HTERT RPE-1 (cell line): ENCODE measurements around the gene INTS4.
"Not testable (repeated sequence)": the region's sequence is repeated elsewhere in the genome, so short reads cannot be mapped to it uniquely, and the experiment has no call there.

ENCODE experiments used
- in situ Hi-C: fragments of 300-500 bp; cut with MboI; formaldehyde crosslinking; loops from 4 replicates; pipeline ENCODE4 v1.14.3; 2020; ENCODE audit warnings: low sequenced_read_pairs

INTS4 gene, protein sequence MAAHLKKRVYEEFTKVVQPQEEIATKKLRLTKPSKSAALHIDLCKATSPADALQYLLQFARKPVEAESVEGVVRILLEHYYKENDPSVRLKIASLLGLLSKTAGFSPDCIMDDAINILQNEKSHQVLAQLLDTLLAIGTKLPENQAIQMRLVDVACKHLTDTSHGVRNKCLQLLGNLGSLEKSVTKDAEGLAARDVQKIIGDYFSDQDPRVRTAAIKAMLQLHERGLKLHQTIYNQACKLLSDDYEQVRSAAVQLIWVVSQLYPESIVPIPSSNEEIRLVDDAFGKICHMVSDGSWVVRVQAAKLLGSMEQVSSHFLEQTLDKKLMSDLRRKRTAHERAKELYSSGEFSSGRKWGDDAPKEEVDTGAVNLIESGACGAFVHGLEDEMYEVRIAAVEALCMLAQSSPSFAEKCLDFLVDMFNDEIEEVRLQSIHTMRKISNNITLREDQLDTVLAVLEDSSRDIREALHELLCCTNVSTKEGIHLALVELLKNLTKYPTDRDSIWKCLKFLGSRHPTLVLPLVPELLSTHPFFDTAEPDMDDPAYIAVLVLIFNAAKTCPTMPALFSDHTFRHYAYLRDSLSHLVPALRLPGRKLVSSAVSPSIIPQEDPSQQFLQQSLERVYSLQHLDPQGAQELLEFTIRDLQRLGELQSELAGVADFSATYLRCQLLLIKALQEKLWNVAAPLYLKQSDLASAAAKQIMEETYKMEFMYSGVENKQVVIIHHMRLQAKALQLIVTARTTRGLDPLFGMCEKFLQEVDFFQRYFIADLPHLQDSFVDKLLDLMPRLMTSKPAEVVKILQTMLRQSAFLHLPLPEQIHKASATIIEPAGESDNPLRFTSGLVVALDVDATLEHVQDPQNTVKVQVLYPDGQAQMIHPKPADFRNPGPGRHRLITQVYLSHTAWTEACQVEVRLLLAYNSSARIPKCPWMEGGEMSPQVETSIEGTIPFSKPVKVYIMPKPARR

DNA sequence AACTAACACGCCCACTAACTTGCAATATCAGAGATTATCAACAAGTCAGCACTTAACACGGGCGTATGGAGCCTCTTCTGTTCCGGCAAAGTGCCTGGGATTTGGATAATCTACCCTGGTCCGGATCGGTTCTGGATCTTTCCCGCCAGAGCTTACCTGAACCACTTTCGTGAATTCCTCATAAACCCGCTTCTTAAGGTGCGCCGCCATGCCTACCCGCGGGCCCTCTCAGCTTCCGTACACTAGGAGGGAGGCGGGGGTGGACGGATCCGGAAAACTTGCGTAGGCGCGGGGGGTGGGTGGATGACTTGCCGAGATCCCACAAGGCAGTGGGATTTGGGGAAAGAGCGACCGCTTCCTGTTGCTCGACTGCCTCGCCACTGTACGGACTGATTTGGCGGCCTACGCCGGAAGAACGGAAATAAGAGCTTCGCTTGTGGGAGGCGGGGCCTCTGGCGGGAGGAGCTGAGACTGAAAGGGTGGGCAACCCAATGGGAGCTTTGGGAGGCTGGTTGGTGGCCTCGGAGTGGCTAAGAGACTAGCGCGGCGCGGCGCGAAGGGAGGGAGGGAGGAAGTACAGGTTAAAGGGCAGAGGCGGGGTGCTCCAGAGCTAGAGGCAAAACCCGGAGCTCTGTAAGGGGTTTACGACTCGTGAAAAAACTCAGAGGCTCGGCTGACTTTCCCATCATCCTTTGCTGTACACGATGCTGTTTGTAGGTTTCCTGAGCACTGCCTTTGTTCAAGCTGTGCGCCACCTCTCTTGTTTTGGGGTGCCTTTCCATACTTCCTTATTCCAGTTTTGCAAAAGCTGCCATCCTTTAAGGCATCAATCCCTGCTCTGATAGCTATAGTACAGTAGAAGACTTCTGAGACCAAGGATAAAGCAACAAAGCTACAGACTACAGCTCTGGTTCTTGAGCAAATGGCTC is at the start of gene INTS4:
INTS4 (minus strand) TSS at position 235 of the 929 bp plus-strand sequence; CDS start at position 210, 25 bp downstream.
- in situ Hi-C loops, result no loop called here

DNA sequence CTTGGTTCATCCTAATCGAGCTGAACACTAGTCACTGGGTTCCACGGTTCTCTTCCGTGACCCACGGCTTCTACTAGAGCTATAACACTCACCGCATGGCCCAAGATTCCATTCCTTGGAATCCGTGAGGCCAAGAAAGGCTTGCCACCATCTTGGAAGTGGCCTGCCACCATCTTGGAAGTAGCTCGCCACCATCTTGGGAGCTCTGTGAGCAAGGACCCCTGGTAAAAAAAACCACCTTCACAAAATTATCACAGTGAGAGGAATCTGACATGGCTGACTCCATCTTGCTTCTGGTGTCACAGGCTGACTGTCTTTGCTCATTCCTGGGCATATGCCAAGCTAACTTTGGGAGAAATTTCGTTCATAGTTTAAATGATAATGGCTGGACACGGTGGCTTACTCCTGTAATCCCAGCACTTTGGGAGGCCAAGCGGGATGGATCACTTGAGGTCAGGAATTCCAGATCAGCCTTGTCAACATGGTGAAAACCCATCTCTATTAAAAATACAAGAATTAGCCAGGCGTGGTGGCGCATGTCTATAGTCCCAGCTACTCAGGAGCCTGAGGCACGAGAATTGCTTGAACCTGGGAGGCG is 47.5 kb upstream of the INTS4 start:
- in situ Hi-C loops, result no loop called here

DNA sequence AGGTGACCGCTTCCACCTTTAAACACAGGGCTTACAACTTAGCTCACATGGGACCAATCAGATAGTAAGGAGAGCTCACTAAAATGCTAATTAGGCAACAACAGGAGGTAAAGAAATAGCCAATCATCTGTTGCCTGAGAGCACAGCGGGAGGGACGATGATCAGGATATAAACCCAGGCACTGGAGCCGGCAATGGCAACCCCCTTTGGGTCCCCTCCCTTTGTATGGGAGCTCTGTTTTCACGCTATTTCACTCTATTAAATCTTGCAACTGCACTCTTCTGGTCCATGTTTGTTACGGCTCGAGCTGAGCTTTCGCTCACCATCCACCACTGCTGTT is 46.9 kb upstream of the INTS4 start:
- in situ Hi-C loops, result not testable (repeated sequence)

DNA sequence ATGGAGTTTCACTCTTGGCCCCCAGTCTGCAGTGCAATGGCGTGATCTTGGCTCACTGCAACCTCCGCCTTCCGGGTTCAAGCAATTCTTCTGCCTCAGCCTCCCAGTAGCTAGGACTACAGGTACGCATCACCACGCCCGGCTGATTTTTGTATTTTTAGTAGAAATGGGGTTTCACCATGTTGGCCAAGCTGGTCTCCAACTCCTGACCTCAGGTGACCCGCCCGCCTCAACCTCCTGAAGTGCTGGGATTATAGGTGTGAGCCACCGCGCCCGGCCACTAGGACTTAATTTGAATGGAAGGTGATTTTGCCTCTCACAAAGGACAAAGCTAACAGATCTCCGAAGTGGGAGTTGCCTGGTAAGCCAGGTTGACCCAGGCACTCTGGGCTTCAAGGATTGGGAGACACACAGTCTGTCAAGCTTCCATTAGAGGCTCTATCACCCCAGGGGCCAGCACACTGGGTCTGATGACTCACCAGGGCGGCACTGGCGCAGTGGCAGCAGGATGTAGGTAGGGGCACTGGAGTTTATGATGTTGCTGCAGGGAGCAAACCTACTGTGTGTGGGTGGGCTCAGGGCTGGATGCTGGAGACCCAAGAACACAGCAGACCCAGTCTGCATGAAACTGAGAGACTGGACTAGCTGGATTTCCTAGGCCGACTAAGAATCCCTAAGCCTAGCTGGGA is 46.4 kb upstream of the INTS4 start:
- in situ Hi-C loops, result no loop called here

DNA sequence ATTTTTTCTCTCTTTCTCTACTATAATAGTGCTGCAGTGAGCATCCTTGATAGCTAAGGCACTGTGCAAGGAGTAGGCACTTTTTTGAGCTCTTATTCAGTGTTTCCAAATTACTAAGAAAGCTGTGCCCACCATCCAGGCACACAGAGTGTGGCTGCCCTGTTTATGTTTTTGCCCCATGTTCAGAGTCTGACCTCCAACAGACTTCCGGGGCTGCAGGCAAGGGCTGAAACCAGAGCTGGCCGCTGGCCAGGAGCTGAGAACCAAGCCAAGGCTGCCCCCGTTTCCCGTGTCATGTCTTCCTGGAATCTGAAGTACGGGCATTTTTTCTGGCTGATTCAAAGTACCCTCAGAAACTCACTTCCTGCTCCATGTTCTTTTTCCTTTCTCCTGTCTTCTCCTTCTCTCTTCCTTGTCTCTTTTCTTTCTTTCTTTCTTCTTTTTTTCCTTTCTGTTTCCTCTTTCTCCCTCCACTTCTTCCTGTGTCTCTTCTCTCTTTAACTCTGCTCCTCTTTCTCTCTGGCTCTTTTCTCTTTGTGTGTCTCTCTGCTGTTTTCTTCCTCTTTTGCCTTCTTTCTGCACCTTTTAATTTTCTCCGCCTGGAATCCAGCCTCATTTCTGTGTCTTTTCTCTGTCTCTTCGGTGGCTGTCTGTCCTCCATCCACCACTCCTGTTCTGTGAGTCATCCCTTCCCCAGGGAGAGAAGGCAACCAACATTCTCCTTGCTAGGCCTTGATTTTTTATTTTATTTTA is 45.6 kb upstream of the INTS4 start:
- in situ Hi-C loops, result no loop called here

DNA sequence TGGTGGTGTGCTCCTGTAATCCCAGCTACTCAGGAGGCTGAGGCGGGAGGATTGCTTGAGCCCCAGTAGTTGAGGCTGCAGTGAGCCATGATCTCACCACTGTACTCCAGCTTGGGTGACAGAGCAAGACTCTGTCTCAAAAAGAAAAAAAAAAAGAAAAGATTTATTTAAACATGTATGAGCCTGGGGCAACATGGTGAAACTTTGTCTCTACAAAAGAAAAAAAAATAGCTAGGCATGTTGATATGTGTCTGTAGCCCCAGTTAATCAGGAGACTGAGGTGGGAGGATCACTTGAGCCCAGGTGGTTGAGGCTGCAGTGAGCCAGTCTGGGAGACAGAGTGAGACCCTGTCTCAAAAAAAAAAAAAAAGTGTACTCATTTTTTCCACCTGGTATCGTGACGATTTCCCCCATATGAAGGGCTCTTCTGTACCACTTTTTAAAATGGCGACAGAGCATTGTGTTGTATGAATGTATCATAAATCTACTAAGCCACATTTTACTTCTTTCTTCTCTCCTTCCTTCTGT is 45.0 kb upstream of the INTS4 start:
- in situ Hi-C loops, result no loop called here

DNA sequence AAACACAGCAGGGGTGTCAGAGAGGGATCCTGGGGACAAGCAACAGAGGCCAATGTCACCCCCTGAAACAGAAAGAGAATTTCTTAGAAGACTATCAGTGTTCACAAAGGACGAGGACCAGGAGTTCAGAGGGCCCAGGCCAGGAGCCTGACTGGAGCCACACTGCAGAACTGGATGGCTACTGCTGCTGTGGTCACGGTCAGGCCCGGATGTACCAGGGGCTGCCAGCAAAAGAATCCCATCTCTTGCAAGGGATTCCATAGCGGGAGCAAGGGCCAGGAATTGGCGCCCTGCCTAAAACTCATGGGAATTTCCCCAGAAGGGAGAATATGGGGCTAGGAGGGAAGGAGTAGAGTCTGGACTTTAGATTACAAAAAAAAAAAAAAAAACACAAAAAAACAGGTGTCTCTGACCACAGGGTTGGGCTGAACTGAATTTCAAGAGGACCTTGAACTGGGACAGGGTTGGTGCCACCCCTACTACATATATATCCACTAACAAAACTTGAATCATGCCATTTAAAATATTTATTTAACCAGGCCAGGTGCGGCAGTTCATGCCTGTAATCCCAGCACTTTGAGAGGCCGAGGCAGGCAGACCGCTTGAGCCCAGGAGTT is 44.3 kb upstream of the INTS4 start:
- in situ Hi-C loops, result no loop called here

DNA sequence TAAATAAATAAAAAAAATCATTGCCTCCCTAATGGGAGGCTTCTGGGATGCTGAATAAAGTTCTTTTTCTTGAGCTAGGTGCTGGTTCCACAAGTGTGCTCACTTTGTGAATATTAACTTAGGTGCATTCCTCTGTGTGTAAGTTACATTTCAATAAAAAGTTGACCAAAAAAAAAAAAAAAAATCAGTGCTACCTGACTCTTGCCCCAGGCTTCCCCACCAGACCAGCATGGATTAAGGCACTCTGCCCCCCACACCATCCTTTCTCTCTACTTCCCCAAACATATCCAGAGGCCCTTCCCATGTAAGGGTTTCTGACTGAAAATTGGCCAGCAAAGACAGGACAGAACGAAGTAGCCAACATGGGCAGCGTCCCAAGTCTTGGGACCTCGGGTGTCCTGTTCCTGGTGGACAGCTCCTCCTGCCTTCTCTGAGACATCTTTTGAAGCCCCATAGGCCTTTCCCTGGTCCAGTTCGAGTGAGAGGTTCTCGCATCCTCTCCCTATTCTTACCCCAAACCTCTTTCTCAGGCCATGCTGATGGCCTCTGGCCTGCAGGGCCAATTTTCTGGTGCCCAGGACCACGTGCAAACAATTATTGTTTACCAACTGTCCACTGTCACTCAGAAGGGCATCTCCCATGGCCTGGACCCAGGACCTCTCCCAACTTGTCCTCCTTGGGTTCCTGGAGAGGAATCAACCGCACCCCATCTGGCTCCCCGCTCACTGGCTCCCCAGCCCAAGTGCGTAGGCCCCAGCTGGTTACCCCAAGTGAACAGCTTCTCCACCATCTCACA is 43.6 kb upstream of the INTS4 start:
- in situ Hi-C loops, result no loop called here

DNA sequence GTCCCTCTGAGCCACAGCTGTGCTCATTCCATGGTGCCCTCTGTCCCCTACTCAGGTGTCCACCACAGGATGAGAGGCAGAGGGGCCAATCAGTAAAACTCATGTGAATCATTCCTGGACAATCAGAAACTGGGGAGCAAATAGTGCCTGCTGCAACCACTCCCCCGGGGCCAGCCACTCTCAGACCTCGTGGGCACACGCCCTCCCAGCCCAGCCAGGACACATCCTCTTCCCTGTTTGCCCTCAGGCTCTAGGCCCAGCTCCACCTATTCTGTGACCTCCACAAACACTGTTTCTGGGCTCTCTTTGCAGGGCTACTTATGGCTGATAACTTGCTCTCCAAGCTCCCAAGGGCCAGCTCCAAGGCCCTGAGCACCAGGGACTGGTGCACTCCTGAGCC is 42.6 kb upstream of the INTS4 start:
- in situ Hi-C loops, result no loop called here

DNA sequence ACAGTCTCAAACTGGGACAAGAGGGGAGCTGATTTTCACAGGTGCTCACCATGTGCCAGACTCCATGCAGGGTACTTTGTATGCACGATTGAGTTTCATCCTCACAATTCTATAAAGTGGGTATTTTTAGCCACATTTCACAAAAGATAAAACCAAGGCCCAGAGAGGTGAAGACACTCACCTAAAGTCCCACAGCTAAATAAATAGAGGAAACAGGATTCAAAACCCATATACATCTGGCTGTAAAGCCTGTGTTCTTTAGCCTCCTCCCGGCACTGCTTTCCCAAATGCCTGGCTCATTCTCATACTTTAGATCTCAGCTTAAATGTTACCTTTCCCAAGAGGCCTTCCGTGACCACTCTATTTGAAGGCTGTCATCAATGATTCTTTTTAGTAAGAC is 41.8 kb upstream of the INTS4 start:
- in situ Hi-C loops, result no loop called here

DNA sequence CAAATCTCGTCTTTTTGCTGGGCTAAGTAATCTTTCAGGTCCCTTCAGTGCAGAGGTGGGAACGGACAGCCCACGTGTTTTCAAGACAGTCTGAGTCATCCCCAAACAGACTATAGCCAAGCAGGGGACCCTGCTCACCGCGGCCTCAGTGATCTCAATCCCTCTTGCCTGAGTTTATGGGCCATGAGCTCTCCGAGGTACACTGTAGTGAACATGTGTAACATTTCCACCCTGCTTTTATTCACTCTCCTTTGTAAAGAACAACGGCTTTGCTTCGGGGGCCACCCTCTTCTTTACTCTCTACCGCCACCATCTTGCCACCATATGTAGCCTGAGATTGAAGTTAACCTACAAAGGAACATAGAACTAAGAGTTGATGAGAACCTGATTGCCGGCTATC is 40.2 kb upstream of the INTS4 start:
- in situ Hi-C loops, result no loop called here

DNA sequence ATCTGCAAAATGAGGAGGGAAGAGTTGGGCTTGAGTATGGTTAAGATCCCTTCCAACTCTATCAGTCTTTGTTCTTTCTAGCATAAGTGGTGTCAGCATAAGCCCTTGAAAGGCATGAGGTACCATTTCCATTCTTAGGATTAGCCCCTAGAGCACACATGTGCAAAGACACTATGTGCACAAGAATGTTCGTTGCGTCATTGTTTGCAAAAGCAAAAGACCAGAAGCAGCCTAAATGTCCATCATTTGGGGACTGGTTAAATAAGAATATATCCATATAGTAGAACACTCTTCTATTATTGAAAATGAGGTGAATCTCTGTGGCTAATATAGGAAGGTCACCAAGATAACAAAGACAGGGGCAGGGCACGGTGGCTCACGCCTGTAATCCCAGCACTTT is 38.6 kb upstream of the INTS4 start:
- in situ Hi-C loops, result no loop called here

DNA sequence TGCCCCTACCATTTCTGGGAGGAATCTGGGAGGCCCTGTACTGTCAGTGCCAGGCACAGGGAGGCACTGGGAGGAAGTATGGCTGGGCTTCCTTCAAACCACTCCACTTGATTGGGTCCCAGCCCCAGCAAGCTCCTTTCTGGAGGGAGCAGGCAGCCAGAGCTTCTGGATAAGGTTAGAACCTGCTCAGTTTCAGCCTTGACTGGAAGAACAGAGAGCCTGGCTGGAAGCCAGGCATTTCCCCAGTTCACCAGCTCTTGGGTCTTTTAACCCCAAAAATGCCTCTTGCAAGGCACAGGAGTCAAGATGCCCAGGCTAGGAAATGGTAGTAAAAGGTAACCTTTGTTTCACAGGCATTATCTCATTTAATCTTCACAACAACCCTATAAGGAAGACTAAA is 37.6 kb upstream of the INTS4 start:
- in situ Hi-C loops, result no loop called here

DNA sequence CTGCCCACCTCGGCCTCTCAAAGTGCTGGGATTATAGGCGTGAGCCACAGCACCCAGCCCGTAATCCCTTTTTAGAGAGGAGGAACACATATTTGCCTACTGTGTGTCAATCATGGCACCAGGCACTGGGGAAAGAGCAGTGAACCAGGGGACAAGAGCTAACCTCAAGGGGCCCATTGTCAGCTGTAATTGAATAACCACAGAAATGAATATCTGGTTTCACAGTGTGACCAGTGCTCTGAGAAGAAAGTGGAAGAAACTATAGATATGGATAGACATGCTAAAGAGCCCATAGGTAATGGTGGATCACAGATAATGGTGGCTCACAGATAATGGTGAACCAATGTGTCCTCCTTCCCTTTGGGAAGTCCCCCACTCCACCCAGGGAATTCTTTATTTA is 37.2 kb upstream of the INTS4 start:
- in situ Hi-C loops, result no loop called here

DNA sequence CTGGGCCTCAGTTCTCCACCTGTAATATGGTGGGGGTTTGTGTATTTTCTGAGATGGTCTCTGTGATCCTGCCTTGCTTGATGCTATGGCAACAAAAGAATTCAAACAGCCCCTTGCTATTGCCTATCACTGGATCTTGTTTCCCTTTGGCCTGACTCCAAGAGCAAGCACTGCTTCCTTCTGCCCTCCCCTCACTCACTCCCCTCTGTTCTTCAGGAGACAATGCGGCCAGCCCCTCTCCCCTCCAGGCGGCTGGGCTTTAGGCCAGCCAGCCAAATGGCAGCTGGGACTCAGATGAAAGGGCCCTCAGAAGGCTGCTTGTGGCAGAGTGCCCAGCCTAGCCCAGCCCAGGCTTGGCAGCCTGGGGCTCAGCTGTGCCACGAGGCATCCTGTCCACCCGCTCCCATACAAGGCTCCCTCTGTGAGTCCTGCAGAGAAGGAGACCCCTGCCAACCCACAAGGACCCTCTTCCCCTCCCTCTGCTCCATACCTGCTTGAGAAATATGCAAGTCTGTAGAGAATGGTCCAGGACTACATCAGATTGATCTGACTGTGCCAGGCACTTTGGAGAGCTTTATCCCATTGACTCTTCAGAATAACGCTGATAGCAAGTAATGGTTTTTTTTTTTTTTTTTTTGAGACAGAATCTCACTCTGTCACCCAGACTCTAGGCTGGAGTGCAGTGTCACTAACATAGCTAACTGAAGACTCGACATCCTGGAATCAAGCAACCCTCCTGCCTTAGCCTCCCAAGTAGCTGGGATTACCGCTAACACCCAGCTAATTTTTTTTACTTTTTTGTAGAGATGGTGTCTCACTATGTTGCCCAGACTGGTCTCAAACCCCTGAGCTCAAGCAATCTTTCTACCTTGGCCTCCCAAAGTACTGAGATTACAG is 36.2 kb upstream of the INTS4 start:
- in situ Hi-C loops, result no loop called here

DNA sequence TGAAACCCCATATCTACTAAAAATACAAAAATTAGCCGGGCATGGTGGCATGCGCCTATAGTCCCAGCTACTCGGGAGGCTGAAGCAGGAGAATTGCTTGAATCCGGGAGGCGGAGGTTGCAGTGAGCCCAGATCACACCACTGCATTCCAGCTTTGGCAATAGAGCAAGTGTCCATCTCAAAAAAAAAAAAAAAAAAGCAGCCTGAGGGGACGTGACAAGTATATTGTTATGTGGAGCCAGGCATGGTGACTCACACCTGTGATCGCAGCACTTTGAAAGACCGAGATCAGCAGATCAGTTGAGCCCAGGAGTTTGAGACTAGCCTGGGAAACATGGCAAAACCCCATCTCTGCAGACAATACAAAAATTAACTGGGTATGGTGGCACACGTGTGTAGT is 34.0 kb upstream of the INTS4 start:
- in situ Hi-C loops, result not testable (repeated sequence)

DNA sequence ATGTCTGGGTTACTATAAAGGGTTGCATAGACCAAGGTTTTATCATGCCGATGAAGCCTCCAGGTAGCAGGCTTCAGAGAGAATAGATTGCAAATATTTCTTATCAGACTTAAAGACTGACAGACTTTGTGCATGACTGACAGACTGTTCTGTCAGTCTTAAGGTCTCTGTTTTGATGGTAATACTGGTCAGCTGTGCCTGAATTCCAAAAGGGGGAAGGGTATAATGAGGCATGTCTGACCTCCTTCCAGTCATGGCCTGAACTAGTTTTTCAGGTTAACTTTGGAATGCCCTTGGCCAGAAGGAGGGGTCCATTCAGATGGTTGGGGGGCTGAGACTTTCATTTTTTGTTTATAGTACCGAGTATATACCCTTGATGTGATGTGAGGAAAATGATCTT is 33.3 kb upstream of the INTS4 start:
- in situ Hi-C loops, result no loop called here
